KMS-11 (cell line): Measurements from ENCODE around the gene LRFN4.

Experiments used
- H2AFZ ChIP-seq: fragments of 200-600 bp; sonication (generic); 2 replicates; pipeline ENCODE4 v1.6.1; 2016; ENCODE audit warnings: antibody characterized with exemption, mixed run types, low read depth
- H3K27ac ChIP-seq: fragments of 200-600 bp; sonication (generic); 2 replicates; pipeline ENCODE4 v1.6.1; 2016; ENCODE audit warnings: mild to moderate bottlenecking, mixed run types
- H3K27me3 ChIP-seq: fragments of 200-600 bp; sonication (generic); 2 replicates; pipeline ENCODE4 v1.6.1; 2017; ENCODE audit warnings: mild to moderate bottlenecking, low read depth, mixed run types, moderate library complexity; ENCODE audit not compliant: insufficient read depth
- H3K36me3 ChIP-seq: fragments of 200-600 bp; sonication (generic); 2 replicates; pipeline ENCODE4 v1.6.1; 2017; ENCODE audit warnings: mild to moderate bottlenecking, mixed run types; ENCODE audit not compliant: insufficient read depth
- H3K4me1 ChIP-seq: fragments of 200-600 bp; sonication (generic); 2 replicates; pipeline ENCODE4 v1.6.1; 2016; ENCODE audit warnings: mild to moderate bottlenecking, low read depth, mixed run types; ENCODE audit not compliant: poor library complexity, severe bottlenecking
- H3K4me2 ChIP-seq: fragments of 200-600 bp; sonication (generic); 2 replicates; pipeline ENCODE4 v1.7.0; 2016; ENCODE audit warnings: mild to moderate bottlenecking, mixed run types
- H3K4me3 ChIP-seq: fragments of 200-600 bp; sonication (generic); IDR thresholded peaks from 2 replicates; pipeline ENCODE4 v1.6.1; 2017; ENCODE audit warnings: low read depth, low read length, mixed read lengths; ENCODE audit not compliant: insufficient read depth
- H3K79me2 ChIP-seq: fragments of 200-600 bp; sonication (generic); 2 replicates; pipeline ENCODE4 v1.6.1; 2016; ENCODE audit warnings: low read depth, mixed run types; ENCODE audit not compliant: insufficient read depth
- H3K9ac ChIP-seq: fragments of 200-600 bp; sonication (generic); 2 replicates; pipeline ENCODE4 v1.6.1; 2016; ENCODE audit warnings: mild to moderate bottlenecking, mixed run types
- H4K20me1 ChIP-seq: fragments of 200-600 bp; sonication (generic); 2 replicates; pipeline ENCODE4 v1.6.1; 2016; ENCODE audit warnings: mild to moderate bottlenecking, mixed run types; ENCODE audit not compliant: insufficient read depth
- TF ChIP-seq, protein P1 (sequence below): fragments of 200-600 bp; sonication (generic); conservative IDR thresholded peaks from 2 replicates; pipeline ENCODE4 v1.6.1; 2017; ENCODE audit warnings: low read depth, mild to moderate bottlenecking, antibody characterized with exemption, low read length, moderate library complexity, mixed read lengths

The LRFN4 gene

DNA sequence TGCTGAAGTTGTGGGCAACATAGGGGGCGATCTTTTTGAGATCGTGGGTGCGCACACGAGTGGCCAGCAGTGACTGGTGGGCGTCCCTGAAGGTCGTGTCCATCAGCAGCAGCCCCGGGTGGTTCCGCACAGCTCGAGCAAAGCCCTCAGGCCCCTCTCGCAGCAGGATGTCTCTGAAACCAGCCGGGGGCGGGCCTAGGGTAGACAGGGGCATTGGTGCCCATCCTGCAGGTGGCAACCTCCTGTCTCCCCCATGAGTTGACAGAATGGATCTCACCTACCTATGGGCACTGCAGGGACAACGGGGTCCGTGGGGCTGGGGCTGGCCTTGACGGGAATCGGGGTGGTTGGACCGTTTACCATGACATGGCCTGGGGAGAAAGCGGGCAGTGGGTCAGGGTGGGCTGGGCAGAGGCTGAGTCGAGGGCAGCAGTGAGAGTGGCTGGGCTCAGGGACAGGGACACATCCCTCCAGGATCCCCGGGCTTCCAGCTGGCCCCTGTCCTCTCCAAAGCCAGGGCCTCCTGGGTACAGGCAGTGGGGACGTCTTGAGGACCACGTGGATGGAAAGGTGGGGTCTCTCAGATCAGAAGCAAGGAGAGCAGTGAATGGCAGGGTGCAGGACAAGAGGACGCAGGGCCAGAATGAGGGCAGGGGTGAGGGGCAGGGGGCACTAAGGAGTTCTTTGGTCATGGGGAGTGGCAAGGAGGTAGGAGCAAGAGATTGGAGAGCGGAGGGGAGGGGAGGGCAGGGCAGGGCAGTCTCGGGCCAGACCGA is 4.2 kb upstream of the LRFN4 start:
- Histone ChIP-seq H4K20me1 (no peaks in the 10 kb centered on the region), H3K36me3 (no peaks in the 10 kb centered on the region), H3K27me3 (no peaks in the 10 kb centered on the region), H3K4me2 (no peak overlapping the region), H3K79me2 (peaks cover 4% of the 10 kb centered on the region; the same call in 1 of the 2 replicates), H3K27ac (no peak overlapping the region), H3K4me1 (peaks cover 10% of the 10 kb centered on the region), H3K4me3 (no peak overlapping the region), H3K9ac (no peak overlapping the region), H2AFZ (no peak overlapping the region)
- TF ChIP-seq, protein P1, sequence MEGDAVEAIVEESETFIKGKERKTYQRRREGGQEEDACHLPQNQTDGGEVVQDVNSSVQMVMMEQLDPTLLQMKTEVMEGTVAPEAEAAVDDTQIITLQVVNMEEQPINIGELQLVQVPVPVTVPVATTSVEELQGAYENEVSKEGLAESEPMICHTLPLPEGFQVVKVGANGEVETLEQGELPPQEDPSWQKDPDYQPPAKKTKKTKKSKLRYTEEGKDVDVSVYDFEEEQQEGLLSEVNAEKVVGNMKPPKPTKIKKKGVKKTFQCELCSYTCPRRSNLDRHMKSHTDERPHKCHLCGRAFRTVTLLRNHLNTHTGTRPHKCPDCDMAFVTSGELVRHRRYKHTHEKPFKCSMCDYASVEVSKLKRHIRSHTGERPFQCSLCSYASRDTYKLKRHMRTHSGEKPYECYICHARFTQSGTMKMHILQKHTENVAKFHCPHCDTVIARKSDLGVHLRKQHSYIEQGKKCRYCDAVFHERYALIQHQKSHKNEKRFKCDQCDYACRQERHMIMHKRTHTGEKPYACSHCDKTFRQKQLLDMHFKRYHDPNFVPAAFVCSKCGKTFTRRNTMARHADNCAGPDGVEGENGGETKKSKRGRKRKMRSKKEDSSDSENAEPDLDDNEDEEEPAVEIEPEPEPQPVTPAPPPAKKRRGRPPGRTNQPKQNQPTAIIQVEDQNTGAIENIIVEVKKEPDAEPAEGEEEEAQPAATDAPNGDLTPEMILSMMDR = no peak

DNA sequence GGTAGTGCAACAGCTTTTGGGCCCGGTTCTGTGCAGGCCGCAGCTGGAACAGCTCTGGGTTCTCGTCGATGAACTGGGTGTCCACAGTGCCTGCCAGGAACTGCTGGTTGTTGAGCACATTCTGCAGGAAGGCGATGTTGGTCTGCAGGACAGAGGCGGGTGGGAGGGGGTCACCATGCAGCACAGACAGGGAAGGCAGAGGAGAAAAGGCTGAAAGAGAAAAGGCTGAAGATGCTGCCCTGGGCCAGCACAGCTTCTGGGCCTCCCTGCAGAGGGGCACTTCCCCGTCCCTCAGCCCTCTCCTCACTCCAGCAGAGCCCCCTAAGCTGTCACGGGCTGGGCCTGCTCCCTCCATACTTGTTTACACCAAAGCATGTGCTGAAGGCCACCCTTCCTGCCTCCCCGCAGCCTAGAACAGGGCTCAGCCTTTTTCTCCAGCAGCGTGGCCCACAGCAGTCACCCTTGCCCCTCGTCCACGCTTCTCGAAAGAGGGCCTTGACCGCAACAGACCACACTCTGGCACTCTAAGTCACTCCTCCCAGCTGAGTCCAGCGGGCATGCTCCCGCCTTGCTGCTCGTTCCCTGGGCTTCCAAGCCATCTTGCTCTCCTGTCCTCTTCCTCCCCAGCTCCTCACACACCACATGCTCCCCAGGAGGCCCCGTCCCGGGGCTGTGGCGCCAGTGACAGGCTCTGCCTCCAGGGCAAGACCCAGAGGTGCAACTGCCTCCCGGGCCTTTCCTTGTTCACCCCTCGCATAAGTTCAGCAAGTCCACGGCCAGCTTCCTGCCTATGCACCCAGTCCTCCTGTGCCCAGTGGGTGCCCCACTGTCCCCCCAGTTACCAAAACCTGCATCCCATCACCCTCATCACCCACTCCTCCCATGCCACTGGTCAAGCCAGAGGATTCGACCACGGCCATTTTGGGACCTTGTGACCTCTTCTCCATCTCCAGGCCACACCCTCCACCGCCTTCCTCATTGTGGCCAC is 3.3 kb upstream of the LRFN4 start:
- Histone ChIP-seq H3K79me2 (peaks cover 9% of the 10 kb centered on the region; the same call in 1 of the 2 replicates), H3K27me3 (no peaks in the 10 kb centered on the region), H3K4me1 (peaks cover 10% of the 10 kb centered on the region), H4K20me1 (no peaks in the 10 kb centered on the region), H3K27ac (no peak overlapping the region), H3K9ac (no peak overlapping the region), H2AFZ (no peak overlapping the region), H3K4me2 (no peak overlapping the region), H3K4me3 (no peak overlapping the region), H3K36me3 (no peaks in the 10 kb centered on the region)
- TF ChIP-seq, protein P1 = no peak

DNA sequence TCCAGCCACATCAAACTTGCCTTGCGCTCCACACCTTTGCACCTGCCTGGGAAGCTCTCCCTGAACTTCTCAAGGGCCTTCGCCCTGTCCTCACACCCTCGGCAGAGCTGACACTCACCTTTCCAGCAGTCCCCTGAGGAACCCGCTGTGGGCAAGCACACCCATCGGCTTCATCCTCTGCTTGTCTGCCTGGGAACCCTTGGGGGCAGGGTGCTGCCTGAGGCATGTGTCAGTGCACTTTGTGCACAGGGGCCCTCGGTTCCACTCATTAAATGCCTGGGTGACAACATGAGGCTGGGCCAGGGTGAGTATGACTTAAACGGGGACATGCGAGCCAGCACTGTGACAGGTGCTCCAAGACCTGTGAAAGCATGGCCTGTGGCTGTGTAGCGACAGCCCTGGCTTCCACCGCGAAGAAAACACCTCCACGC is 2.6 kb upstream of the LRFN4 start:
- Histone ChIP-seq H3K9ac (no peak overlapping the region), H3K79me2 (peaks cover 9% of the 10 kb centered on the region; the same call in 1 of the 2 replicates), H3K4me2 (no peak overlapping the region), H2AFZ (no peak overlapping the region), H3K27me3 (no peaks in the 10 kb centered on the region), H4K20me1 (no peaks in the 10 kb centered on the region), H3K36me3 (no peaks in the 10 kb centered on the region), H3K4me3 (no peak overlapping the region), H3K27ac (no peak overlapping the region), H3K4me1 (peaks cover 10% of the 10 kb centered on the region)
- TF ChIP-seq, protein P1 = no peak

DNA sequence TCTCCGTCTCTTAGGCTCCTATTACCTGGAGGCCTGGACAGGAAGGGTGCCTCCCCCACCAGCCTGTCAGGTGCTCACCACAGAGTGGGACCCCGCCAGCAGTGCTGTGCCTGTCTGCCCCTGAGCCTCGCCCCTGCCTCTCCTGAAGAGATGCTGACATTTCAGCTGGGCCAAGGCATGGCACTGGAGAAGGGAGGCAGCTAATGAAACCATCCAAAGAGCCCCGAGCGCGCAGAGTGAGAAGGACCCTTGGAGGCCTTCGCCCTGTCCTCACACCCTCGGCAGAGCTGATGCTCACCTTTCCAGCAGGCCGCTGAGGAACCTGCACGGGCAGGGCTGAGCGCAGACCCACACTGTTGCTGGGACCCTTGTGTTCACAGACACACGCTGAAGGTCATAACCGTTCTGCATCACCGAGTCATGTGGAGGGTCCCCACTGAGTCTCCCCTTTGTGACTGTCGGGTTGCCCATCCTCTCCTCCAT is 2.1 kb upstream of the LRFN4 start:
- H2AFZ ChIP-seq = no peak overlapping the region

More for the DNA sequence above, 2.1 kb upstream of the LRFN4 start:
- Histone ChIP-seq H3K4me1 (peaks cover 10% of the 10 kb centered on the region), H3K79me2 (peaks cover 9% of the 10 kb centered on the region; the same call in 1 of the 2 replicates), H3K4me3 (no peak overlapping the region), H3K27me3 (no peaks in the 10 kb centered on the region), H4K20me1 (no peaks in the 10 kb centered on the region), H3K4me2 (no peak overlapping the region), H3K9ac (no peak overlapping the region), H3K36me3 (no peaks in the 10 kb centered on the region), H3K27ac (no peak overlapping the region)
- TF ChIP-seq, protein P1 = no peak
